IPS-15b (cell line): Measurements from ENCODE around the gene SUSD1.

ENCODE experiments used
- H3K27me3 ChIP-seq: one replicate; pipeline ENCODE4 v1.6.1; 2013; ENCODE audit warnings: low read length; ENCODE audit not compliant: control insufficient read depth, insufficient read depth
- H3K36me3 ChIP-seq: one replicate; pipeline ENCODE4 v1.6.1; 2013; ENCODE audit warnings: low read length; ENCODE audit not compliant: control insufficient read depth, insufficient read depth
- H3K4me1 ChIP-seq: one replicate; pipeline ENCODE4 v1.6.1; 2013; ENCODE audit warnings: mild to moderate bottlenecking, low read length; ENCODE audit not compliant: control insufficient read depth, insufficient read depth
- H3K4me3 ChIP-seq: one replicate; pipeline ENCODE4 v1.5.1; 2013; ENCODE audit warnings: low read depth, low read length
- H3K9ac ChIP-seq: one replicate; pipeline ENCODE4 v1.6.1; 2013; ENCODE audit warnings: low read depth, mild to moderate bottlenecking, low read length
- H3K9me3 ChIP-seq: one replicate; pipeline ENCODE4 v1.6.1; 2013; ENCODE audit warnings: mild to moderate bottlenecking, low read length; ENCODE audit not compliant: control insufficient read depth, insufficient read depth

The SUSD1 gene

DNA sequence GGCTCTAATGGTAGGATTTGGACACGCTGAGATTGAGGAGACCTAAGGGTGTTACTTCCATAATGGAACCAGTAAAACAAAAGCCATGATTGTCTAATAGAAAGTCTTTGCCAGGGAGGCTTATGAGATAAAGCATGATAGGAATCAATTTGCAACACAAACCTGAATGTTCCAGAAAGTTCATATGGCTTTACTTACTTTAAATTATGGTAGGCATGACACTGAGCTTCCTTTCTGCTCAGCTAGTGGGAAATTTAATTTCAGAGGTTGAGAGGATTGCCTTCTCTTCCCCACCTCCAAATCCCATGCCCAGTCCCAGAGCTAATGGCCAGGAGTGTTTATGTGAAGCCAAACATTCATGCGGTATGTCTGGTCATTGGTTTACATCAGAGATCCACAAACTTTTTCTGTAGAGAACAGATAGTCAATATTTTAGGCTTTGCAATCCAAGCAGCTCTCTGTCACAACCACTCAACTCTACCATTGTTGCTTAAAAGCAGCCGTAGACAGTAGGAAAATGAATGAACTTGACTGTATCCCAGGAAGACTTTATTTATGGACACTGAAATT, 164.0 kb downstream of the SUSD1 start:
- Histone ChIP-seq H3K4me3 (no peak overlapping the region), H3K9ac (no peak overlapping the region), H3K4me1 (no peaks in the 10 kb centered on the region), H3K36me3 (no peaks in the 10 kb centered on the region), H3K9me3 (no peaks in the 10 kb centered on the region), H3K27me3 (no peaks in the 10 kb centered on the region)

DNA sequence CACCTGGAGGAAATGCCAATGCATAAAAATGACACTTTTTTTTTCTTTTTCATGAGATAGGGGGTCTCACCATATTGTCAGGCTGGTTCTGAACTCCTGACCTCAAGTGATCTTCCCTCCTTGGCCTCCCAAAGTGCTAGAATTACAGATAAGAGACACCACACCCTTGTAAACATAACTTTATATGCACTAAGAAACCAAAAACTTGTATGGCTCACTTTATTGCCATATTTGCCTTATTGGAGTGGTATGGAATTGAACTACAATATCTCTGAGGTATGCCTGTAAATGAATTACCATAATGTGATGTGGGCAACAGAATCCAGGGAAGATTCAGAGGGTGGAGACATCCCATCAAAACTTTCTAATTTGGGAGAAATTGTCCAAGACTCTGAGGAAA, 164.6 kb downstream of the SUSD1 start:
- Histone ChIP-seq H3K27me3 (no peaks in the 10 kb centered on the region), H3K4me1 (no peaks in the 10 kb centered on the region), H3K36me3 (no peaks in the 10 kb centered on the region), H3K9me3 (no peaks in the 10 kb centered on the region), H3K4me3 (no peak overlapping the region), H3K9ac (no peak overlapping the region)

DNA sequence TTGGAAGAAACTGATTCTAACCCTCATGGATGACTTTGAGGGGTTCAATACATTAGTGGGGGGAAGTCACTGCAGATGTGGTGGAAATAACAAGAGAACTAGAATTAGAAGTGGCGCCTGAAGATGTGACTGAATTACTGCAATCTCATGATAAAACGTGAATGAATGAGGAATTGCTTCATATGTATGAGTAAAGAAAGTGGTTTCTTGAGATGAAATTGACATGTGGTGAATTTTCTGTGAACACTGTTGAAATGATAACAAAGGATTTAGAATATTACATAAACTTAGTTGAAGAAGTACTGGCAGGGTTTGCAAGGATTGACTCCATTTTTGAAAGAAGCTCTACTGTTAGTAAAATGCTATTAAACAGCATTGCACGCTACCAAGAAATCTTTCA, 165.4 kb downstream of the SUSD1 start:
- no peaks in the 10 kb centered on the region for H3K4me1 ChIP-seq
- H3K27me3 ChIP-seq, result no peaks in the 10 kb centered on the region
- H3K9ac ChIP-seq, result no peak overlapping the region

DNA sequence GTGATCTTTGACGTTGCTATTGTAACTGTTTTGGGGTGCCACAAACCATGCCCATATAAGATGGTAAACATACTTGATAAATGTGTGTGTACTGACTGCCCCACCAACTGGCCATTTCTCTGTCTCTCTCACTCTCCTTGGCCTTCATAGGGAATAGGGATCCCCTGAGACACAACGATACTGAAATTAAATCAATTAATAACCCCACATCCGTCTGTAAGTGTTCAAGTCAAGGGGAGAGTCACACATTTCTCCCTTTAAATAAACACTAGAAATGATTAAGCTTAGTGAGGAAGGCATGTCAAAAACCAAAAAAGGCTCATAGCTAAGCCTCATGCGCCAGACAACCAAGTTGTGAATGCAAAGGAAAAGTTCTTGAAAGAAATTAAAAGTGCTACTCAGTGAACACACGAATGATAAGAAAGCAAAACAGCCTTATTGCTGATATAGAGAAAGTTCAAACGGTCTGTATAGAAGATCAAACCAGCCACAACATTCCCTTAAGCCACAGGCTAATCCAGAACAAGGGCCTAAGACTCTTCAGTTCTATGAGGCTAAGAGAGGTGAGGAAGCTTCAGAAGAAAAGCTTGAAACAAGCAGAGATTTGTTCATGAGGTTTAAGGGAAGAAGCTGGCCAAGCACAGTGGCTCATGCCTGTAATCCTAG, 167.4 kb downstream of the SUSD1 start:
- Histone ChIP-seq H3K9me3 (no peaks in the 10 kb centered on the region), H3K9ac (no peak overlapping the region), H3K36me3 (no peaks in the 10 kb centered on the region), H3K27me3 (no peaks in the 10 kb centered on the region), H3K4me3 (no peak overlapping the region), H3K4me1 (no peaks in the 10 kb centered on the region)

More for the DNA sequence above, 165.4 kb downstream of the SUSD1 start:
- H3K4me3 ChIP-seq, result no peak overlapping the region
- no peaks in the 10 kb centered on the region for H3K36me3 ChIP-seq
- no peaks in the 10 kb centered on the region for H3K9me3 ChIP-seq

DNA sequence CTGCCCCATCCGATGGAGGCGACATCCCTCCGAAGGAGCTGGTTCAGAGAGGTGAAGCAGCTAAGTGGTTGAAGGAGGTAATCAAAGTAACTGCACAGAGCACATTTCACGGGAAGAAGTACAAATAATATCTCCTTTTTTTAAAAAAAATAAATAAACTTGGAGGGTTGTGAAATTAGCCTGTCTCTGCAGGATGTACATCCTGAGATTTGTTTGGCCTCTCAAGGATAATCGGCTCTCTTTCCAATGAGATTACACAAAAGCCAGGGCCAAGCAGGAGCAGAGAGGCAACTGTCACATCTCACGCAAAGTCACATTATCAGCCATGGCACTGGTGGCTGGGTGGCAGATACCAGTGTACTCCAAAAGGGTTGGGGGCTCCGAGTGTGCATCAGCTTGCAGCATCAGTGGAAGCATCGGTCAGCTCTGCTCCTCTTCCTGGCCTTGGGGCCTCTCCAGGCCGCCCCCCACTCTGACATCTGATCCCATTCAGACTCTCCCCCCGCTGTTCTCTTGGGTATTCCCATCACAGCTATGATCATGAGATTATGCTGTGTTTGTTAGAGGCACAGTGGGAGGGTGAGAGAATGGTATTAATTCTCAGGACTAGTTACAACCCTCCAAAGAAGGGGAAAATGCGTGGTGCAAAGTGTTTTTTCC, 168.6 kb downstream of the SUSD1 start:
- H3K27me3 ChIP-seq, result no peaks in the 10 kb centered on the region
- H3K9me3 ChIP-seq, result no peaks in the 10 kb centered on the region
- no peaks in the 10 kb centered on the region for H3K36me3 ChIP-seq
- no peak overlapping the region for H3K9ac ChIP-seq
- no peaks in the 10 kb centered on the region for H3K4me1 ChIP-seq
- H3K4me3 ChIP-seq, result no peak overlapping the region

DNA sequence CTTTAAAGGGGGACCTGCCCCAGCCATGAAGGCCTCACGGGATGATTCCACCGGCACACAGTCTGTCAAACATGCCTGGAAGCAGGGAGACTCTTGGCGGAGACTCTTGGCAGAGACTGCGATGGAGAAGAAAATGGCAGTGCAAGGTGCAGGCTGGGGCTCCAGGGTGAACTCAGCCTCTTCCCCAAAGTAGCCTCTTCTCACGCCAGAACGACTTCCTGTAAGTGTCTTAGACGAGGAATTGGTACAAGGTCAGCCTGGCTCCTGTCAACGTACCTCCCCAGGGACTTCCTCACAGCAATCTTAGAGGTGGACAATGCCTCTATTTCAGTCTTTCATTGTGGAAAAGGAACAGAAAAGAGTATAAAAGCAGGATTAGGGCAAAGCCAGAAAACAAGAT, 169.2 kb downstream of the SUSD1 start:
- no peaks in the 10 kb centered on the region for H3K4me1 ChIP-seq
- no peak overlapping the region for H3K9ac ChIP-seq
- H3K27me3 ChIP-seq, result no peaks in the 10 kb centered on the region
- H3K36me3 ChIP-seq, result no peaks in the 10 kb centered on the region
- no peaks in the 10 kb centered on the region for H3K9me3 ChIP-seq
- no peak overlapping the region for H3K4me3 ChIP-seq

DNA sequence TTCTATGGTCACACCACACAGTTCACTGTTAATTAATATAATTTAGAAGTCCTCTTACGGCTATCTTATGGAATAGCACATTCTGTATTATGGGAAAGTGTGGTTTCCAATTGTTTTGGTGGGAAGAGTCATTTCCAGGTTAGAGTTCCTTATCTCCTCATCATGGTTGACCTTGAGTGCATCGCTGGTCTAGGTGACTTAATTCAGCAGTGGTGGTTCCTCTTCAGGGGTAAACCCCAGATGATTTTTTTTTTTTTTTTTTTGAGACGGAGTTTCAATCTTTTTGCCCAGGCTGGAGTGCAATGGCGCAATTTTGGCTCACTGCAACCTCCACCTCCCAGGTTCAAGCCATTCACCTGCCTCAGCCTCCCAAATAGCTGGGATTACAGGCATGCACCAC, 171.6 kb downstream of the SUSD1 start:
- Histone ChIP-seq H3K27me3 (no peaks in the 10 kb centered on the region), H3K4me3 (no peak overlapping the region), H3K36me3 (no peaks in the 10 kb centered on the region), H3K4me1 (no peaks in the 10 kb centered on the region), H3K9me3 (no peaks in the 10 kb centered on the region), H3K9ac (no peak overlapping the region)

DNA sequence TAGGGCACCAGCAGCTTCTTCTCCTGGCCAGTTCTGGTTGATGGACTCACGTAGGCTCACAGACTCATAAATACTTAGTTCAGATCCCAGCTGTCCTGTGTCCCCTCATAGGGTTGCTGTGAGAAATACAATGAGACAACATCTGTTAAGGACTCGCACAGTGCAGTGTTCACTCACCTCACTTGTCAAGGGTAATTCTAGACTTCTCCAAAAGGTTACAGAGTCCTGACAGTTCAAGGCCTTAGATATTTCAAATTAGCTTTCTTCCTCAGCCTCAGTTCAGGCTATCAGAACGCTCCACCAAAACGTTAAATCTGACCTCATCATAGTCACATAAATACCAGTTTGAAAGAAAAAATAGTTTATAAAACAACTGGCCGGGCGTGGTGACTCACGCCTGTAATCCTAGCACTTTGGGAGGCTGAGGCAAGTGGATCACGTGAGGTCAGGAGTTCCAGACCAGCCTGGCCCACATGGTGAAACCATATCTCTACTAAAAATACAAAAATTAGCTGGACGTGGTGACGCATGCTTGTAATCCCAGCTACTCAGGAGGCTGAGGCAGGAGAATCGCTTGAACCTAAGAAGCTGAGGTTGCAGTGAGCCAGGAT, 172.1 kb downstream of the SUSD1 start:
- no peak overlapping the region for H3K4me3 ChIP-seq
- H3K36me3 ChIP-seq, result no peaks in the 10 kb centered on the region
- no peaks in the 10 kb centered on the region for H3K9me3 ChIP-seq
- H3K4me1 ChIP-seq, result no peaks in the 10 kb centered on the region
- H3K9ac ChIP-seq, result no peak overlapping the region
- H3K27me3 ChIP-seq, result no peaks in the 10 kb centered on the region

DNA sequence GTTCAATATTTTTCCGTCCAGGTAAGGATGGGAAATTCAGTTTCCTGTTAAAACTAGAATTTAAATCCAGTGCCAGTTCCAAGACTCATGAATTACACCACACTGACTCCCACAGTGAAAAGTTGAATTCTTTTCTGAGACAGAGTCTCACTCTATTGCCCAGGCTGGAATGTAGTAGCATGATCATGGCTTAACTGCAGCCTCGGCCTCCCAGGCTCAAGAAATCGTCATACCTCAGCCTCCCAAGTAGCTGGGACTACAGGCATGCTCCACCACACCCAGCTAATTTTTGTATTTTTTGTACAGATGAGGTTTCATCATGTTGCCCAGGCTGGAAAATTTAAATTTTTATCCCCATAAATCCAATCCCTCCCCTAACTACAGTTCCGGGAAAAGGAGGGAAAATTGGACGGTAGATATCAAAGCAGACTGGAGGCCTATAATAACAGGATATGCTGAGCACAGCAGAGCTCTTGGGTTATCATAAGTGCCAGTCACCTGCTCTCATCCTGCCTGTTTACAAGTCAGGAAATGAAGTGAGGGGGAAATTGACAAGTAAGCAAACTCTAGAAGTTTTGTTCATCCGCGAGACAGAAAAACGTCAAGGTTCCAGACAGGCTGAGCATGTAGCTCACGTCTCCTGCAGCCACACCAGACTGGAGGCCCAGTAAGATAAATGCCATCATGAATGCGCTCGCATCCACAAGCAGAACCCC, 172.8 kb downstream of the SUSD1 start:
- Histone ChIP-seq H3K4me1 (no peaks in the 10 kb centered on the region), H3K9me3 (no peaks in the 10 kb centered on the region), H3K9ac (no peak overlapping the region), H3K27me3 (no peaks in the 10 kb centered on the region), H3K4me3 (no peak overlapping the region), H3K36me3 (no peaks in the 10 kb centered on the region)

DNA sequence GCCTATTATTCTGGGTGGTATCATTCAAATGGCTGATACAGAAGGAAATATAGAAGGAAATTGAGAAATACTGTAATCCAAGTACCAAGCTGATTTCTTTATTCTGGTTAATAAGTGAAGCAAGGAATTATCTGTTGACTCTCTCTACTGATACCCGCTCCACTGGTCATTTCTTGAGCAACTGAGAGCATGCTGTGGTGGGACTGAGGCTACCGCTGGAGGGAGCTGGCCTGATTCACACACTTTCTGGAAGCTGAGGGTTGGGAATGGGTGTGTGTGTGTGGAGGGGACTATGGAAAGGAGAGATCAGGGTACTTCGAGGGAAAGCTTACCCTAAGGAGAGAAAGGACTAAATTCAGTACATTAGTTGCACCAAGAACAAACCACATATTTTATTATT, 174.4 kb downstream of the SUSD1 start:
- H3K9ac ChIP-seq, result no peak overlapping the region
- no peaks in the 10 kb centered on the region for H3K9me3 ChIP-seq
- H3K4me1 ChIP-seq, result no peaks in the 10 kb centered on the region
- H3K4me3 ChIP-seq, result no peak overlapping the region
- no peaks in the 10 kb centered on the region for H3K36me3 ChIP-seq
- H3K27me3 ChIP-seq, result no peaks in the 10 kb centered on the region

DNA sequence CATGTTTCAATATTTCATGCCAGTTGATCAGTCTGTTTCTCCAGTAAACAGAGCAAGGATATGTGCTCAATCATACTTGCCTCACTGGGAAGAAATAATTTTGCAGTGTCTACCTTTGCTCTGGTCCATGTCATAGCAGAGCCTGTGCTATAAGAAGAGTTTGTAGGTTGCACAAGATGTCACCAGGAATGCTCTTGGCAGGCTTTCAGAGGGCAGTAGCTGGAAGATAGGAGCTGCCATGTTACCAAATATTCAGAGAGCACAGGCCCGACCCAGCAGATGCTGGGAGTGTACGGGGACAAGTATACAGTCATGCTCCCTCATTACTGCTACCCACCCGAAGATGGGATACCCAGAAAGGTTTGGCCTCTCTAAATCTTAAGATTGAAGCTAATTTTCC, 175.8 kb downstream of the SUSD1 start:
- H3K4me1 ChIP-seq, result no peaks in the 10 kb centered on the region
- no peak overlapping the region for H3K4me3 ChIP-seq
- no peaks in the 10 kb centered on the region for H3K9me3 ChIP-seq
- H3K27me3 ChIP-seq, result no peaks in the 10 kb centered on the region
- H3K9ac ChIP-seq, result no peak overlapping the region
- no peaks in the 10 kb centered on the region for H3K36me3 ChIP-seq
